Midbrain (tissue), 1 donor: ENCODE measurements around the gene FSTL4.

Experiments used
- DNase-seq: peaks from one replicate; lab custom pipeline; 2025; lab: John Stamatoyannopoulos, UW

FSTL4 gene

GRCh38 chr5:133294380-133294779, 318.0 kb downstream of the FSTL4 start:
- no peak for DNase-seq

GRCh38 chr5:133293960-133294359, 318.4 kb downstream of the FSTL4 start:
- DNase-seq: no peak

DNA sequence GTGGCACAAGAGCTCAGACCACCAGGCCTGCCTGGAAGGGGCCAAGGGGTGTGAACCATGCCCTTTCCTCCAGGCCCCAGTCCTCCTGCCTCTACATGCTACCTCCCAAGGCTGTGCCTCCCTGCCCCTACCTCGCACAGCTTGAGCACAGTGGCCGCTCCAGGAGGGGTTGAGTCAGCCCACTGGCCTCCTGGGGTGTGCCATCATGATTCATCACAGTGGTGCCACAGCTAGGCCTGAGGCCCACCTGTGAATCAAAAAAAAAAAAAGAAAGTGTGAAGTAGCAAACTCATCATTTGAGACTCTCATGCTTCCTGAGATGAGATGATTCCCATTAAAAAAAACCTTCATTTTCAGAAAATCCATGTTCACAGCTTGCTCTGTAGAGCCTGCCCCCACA, 320.0 kb downstream of the FSTL4 start:
- no peak for DNase-seq

- DNase-seq: no peak
Observed at GRCh38 chr5:133291524-133291923, 320.8 kb downstream of the FSTL4 start.

DNA sequence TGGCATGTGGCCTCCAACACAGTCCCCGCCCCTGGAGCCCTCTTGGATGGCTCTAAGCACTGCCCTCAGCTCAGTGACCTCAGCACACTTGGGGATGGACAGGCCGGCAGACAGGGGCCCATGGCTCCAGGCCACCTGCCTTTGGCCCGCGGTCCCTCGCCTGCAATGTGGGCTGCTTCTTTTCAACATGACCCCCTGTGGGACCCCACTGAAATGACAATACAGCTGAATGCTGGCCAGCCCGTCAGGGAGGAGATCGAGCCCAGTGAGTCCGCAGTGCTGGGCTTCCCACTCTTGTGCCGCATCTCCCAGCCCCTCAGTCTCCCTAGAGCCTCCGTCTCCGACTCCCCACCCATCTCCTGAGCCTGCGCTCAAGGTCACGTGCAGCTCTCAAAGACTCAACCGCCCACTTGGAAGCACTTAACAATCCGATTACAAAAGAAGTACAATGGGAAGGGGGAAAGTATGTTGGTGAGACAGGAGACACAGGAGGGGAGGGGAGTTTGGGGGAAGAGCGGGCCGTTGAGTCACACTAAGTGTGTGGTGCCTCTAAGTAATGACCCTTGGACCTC, 321.6 kb downstream of the FSTL4 start:
- no peak for DNase-seq

- peak; percentile 28 for DNase-seq
Observed at GRCh38 chr5:133289686-133290367, 322.5 kb downstream of the FSTL4 start.

- DNase-seq: peak; percentile 55
Observed at GRCh38 chr5:133287500-133287899, 324.8 kb downstream of the FSTL4 start.

GRCh38 chr5:133286483-133286882, 325.9 kb downstream of the FSTL4 start:
- no peak for DNase-seq

- no peak for DNase-seq
Observed at GRCh38 chr5:133285583-133286021, 326.7 kb downstream of the FSTL4 start.

DNA sequence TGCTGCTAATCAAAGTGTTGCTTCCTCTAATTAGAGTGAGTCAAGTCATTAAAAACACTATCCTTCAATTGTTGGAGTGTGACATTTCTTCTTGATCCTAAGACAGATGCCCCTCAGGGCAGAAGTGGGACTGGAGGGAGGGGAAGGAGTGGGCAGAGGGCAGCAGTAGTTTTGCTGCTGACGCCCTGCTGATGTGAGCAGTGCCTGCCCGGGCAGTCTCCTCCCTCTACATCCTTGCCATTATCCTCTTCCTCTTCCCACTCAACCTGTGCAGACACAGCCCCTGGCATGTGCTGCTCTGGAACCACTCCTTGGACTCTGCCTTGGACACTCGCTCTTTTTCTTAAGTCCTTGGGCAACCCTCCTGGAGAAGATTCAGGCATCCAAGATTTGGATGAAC, 328.0 kb downstream of the FSTL4 start:
- DNase-seq: no peak

- DNase-seq: no peak
Observed at GRCh38 chr5:133278317-133278716, 334.0 kb downstream of the FSTL4 start.

DNA sequence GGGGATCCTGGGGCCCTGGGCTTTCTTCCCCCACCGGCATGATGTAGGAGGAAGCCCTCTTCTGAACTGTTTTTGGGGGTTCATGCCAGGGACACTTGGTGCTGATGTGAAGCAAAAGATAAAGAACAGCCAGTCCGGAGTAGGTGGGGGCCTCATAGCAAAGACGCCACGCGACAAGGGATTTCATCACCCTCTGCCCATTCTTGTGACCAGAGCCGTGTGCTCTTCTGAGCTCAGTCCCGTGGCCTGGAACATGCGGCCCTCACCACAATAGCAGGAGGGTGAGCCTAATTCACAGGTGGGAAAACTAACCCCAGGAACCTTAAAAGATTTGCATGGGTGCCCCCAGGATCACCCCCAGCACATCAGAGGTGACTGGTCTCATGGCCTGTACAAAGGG, 334.6 kb downstream of the FSTL4 start:
- no peak for DNase-seq

GRCh38 chr5:133276171-133276570, 336.2 kb downstream of the FSTL4 start:
- DNase-seq: no peak

DNA sequence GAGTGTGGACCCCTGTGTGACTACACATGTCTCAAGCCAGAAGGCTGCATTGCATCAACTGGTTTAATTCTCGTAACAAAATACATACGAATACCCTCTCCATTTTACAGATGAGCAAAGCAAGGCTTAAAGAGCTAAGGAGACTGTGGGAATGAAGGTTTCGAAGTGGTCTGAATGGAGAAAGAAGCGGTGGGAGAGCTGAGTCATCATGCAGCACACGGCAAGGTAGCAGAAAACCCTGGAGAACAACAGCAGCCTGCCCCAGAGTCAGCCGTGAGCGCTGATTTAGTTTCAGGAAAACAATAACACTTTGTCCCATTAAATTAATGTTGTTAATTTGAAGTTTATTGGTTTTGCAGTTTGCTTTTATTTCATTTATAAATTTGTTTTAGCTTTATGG, 336.7 kb downstream of the FSTL4 start:
- no peak for DNase-seq

DNA sequence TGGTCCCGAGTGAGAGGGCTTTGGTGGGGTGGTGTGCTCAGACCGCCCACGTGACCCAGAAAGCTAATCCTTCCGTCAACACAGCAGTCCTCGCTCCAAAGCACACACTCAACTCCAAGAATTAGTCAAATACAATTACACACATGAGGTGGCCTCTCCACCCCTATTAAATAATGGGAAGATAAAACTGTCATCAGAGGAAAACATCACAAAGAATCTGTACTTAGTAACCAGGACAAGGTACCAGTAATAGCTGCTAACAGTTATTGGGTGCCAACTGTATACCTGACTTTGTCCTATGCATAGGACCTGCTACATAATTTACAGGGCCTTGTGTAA, 337.8 kb downstream of the FSTL4 start:
- no peak for DNase-seq

DNA sequence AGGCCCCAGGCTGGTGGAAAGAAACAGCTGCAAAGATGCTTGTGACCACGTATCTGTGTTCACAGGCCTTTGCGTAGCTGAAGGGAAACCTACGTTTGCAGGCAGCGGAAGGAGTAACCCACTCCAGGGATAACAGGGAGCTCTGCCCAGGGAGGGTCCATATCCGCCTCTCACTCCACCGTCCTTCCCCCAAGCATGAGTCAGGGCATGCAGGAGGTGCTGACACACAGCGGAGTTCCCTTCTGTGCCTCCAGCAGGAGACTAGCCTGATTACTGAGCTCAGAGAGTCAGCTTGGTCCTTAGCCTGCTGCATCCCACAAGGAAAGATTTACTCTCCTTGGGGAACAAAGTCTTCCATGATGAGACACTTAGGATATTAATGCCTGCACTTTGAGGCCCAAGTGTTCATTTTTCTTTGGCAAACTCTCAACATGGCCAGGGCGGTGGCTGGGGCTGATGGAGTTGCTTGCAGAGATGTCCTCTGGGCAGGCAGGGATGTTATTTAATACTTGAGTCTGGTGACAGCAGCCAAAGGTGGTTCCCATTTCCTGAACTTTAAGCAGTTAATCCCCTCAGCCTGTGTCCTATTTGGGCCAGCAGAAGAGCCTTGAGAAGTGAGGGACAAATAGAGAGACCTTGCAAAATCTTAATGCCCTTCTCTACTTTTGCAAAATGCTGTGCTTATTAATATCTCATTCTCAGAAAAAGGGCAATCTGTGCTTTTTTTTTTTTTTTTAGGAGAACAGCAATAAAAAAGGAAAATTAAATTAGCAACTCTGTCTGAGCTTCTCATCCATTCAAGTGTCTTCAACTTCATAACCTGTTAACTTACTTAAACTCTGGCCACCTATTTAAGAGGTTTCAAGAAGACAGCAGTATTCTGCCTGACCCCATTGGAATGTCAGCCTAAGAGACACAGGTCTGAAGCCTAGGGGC, 338.4 kb downstream of the FSTL4 start:
- DNase-seq: no peak

DNA sequence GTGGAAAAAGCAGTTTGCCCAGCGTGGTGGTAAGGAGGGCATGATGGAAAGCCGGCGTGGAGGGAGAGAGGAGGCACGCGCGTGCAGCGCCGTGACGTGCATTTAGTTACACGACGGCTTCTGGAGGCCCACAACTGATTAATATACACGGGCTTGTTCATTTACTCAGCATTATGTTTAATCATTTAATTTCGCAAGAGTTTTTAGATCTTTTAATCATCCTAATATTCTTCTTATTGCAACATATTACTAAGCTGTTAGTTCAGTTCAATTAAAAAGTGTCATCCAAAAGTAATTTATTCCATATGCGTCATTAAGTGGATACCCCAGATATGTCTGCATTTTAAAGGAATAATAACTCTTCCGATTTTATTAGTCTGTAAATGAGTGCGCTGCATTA, 340.0 kb downstream of the FSTL4 start:
- DNase-seq: no peak

- DNase-seq: no peak
Observed at GRCh38 chr5:133271606-133272005, 340.7 kb downstream of the FSTL4 start.

- DNase-seq: no peak
Observed at GRCh38 chr5:133269691-133270090, 342.6 kb downstream of the FSTL4 start.

- no peak for DNase-seq
Observed at GRCh38 chr5:133267601-133268000, 344.7 kb downstream of the FSTL4 start.

- no peak for DNase-seq
Observed at GRCh38 chr5:133266966-133267365, 345.4 kb downstream of the FSTL4 start.

GRCh38 chr5:133266527-133266878, 345.8 kb downstream of the FSTL4 start:
- no peak for DNase-seq
